Activated CD8-positive, alpha-beta T cell treated with anti-CD3 and anti-CD28 coated beads for 36 hours (primary cell): ENCODE results near the gene CIDEB. TPM values are rescaled to one million over a fixed set of nuclear protein-coding genes. Genes with fewer than 3 reads are reported as not detected.

Source experiments
- ATAC-seq: fragments of 200-7000 bp; cut with Tn5 transposase; one replicate; pipeline ENCODE4 v1.10.0; 2021; ENCODE audit warnings: mild to moderate bottlenecking, moderate library complexity
- CTCF ChIA-PET: fragments of 350-600 bp; sonication (Branson Sonifier 250); formaldehyde crosslinking; loops from one replicate; lab custom pipeline; 2021; ENCODE audit warnings: antibody characterized with exemption; lab: Charles Lee
- POLR2A ChIA-PET: fragments of 350-600 bp; sonication (Branson Sonifier 250); formaldehyde crosslinking; loops from one replicate; lab custom pipeline; 2021; ENCODE audit warnings: antibody characterized with exemption; lab: Charles Lee
- DNase-seq: peaks from one replicate; pipeline ENCODE4 v3.0.0-alpha.2; 2020
- H3K27ac Mint-ChIP-seq: one replicate; pipeline ENCODE4 v1.8.0; 2021; ENCODE audit warnings: mild to moderate bottlenecking, mixed read lengths
- H3K27me3 Mint-ChIP-seq: one replicate; pipeline ENCODE4 v1.8.0; 2021; ENCODE audit warnings: mixed read lengths
- H3K36me3 Mint-ChIP-seq: one replicate; pipeline ENCODE4 v1.8.0; 2021; ENCODE audit warnings: low read depth, mixed read lengths
- H3K4me1 Mint-ChIP-seq: one replicate; pipeline ENCODE4 v1.8.0; 2021; ENCODE audit warnings: low read depth, mixed read lengths
- H3K4me3 Mint-ChIP-seq: one replicate; pipeline ENCODE4 v1.8.0; 2021; ENCODE audit warnings: mild to moderate bottlenecking, moderate library complexity, mixed read lengths
- H3K9me3 Mint-ChIP-seq: one replicate; pipeline ENCODE4 v1.8.0; 2021; ENCODE audit warnings: mixed read lengths
- intact Hi-C: fragments of 100-400 bp; cut with micrococcal nuclease; formaldehyde crosslinking; loops from one replicate; pipeline ENCODE4 v1.10.0; 2022
- total RNA-seq, 2 experiments: library from RNA; stranded (reverse); gene quantifications; one replicate each; pipeline ENCODE4 v1.2.3, GENCODE V29; 2021
- TF ChIP-seq, protein P1 (sequence below): fragments of 200-600 bp; IDR thresholded peaks from one replicate; pipeline ENCODE4 v1.8.0; 2022; ENCODE audit warnings: antibody characterized with exemption, mild to moderate bottlenecking

CIDEB gene
- total RNA-seq, 2 experiments from 2014 or later = 12.1 to 13.6 TPM

- no peaks in the 10 kb centered on the region for H3K27me3 Mint-ChIP-seq
- ATAC-seq (no peak), DNase-seq (no peak)
- no peaks in the 10 kb centered on the region for H3K9me3 Mint-ChIP-seq
- H3K36me3 Mint-ChIP-seq = peaks cover 21% of the 10 kb centered on the region
- TF ChIP-seq, protein P1, sequence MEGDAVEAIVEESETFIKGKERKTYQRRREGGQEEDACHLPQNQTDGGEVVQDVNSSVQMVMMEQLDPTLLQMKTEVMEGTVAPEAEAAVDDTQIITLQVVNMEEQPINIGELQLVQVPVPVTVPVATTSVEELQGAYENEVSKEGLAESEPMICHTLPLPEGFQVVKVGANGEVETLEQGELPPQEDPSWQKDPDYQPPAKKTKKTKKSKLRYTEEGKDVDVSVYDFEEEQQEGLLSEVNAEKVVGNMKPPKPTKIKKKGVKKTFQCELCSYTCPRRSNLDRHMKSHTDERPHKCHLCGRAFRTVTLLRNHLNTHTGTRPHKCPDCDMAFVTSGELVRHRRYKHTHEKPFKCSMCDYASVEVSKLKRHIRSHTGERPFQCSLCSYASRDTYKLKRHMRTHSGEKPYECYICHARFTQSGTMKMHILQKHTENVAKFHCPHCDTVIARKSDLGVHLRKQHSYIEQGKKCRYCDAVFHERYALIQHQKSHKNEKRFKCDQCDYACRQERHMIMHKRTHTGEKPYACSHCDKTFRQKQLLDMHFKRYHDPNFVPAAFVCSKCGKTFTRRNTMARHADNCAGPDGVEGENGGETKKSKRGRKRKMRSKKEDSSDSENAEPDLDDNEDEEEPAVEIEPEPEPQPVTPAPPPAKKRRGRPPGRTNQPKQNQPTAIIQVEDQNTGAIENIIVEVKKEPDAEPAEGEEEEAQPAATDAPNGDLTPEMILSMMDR = no peak
- no peak overlapping the region for H3K27ac Mint-ChIP-seq
- intact Hi-C loops = no loop called here
- CTCF ChIA-PET = interaction anchor here (5.4 kb wide), 2 partner anchors 26 to 30 kb away, joined by 46 to 66 read pairs; partner anchors contain the start of genes DHRS1, NOP9 and TINF2
- peaks cover 24% of the 10 kb centered on the region for H3K4me1 Mint-ChIP-seq
- no peak overlapping the region for H3K4me3 Mint-ChIP-seq
- POLR2A ChIA-PET = interaction anchor here (1.3 to 4.7 kb wide), 3 partner anchors 12 to 55 kb away, joined by 3 to 21 read pairs (median 3); partner anchors contain the start of gene CHMP4A
Observed at GRCh38 chr14:24268225-24268624, 39.6 kb downstream of the CIDEB start.

- Mint-ChIP-seq H3K9me3 (no peaks in the 10 kb centered on the region), H3K27me3 (no peaks in the 10 kb centered on the region), H3K4me1 (peaks cover 17% of the 10 kb centered on the region), H3K36me3 (peaks cover 17% of the 10 kb centered on the region), H3K4me3 (no peak overlapping the region), H3K27ac (no peak overlapping the region)
- DNase-seq (no peak), ATAC-seq (no peak)
- CTCF ChIA-PET = interaction anchor here (2.7 to 5.4 kb wide), 3 partner anchors 25 to 41 kb away, joined by 8 to 66 read pairs (median 46); partner anchors contain the start of genes CIDEB, DHRS1, NOP9 and TINF2
- POLR2A ChIA-PET = interaction anchor here (1.1 to 1.4 kb wide), 3 partner anchors 16 to 54 kb away, joined by 3 read pairs; partner anchors contain the start of gene CHMP4A
- intact Hi-C loops = no loop called here
- TF ChIP-seq, protein P1 = no peak
Observed at GRCh38 chr14:24267516-24267915, 40.3 kb downstream of the CIDEB start.

DNA sequence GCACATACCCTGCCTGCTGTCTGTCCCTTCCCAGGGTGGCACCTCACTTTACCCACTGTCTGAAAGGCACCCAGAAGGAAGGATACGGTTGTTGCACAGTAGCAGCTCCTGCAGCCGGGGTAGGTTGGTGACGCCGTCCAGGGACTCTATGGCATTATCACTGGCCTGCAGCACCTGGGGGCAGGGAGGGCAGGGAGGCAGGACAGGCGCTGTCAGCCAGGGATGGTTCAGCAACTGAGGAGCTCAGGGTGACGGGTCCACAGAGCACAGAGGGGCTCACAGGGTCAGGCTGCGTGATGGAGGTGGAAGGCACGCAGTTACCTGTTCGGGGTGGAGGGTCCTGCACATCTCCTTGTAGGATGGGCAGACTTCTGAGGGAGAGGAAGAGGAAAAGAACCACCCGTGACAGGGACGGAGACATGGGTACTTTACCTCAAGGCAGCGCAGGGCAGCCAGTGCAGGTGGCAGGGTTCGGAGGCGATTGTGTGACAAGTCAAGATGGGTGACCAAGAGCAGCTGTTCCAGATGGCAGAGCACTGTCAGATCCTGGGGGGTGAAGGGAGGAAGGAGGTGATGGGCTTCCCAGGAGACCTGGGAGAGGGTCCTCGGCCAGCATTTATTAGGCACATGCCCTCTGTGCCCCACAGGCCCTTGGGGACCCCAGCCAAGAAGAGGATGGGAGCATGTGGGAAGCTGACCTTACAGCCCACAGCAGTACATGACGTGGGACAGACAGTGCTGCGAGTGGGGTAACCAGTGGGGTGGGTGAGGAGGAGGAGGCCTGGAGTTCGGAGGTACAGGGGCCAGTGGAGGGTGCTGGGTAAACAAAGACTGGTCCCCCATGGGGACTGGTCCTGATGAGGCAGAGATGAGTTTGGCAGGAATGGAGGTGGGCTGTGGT is 41.2 kb downstream of the CIDEB start:
- DNase-seq (no peak), ATAC-seq (no peak)
- TF ChIP-seq, protein P1 = no peak
- peaks cover 8% of the 10 kb centered on the region for H3K4me1 Mint-ChIP-seq
- H3K27ac Mint-ChIP-seq = no peak overlapping the region
- ChIA-PET POLR2A (interaction anchor here (1.1 to 1.6 kb wide), 3 partner anchors 11 to 15 kb away, joined by 3 to 4 read pairs (median 3); no protein-coding TSS in a partner anchor), CTCF (interaction anchor here (1.2 to 2.7 kb wide), 2 partner anchors 34 to 42 kb away, joined by 3 to 8 read pairs; partner anchors contain the start of gene CIDEB)
- H3K4me3 Mint-ChIP-seq = no peak overlapping the region
- H3K27me3 Mint-ChIP-seq = no peaks in the 10 kb centered on the region
- intact Hi-C loops = no loop called here
- H3K9me3 Mint-ChIP-seq = no peaks in the 10 kb centered on the region
- H3K36me3 Mint-ChIP-seq = peaks cover 11% of the 10 kb centered on the region

DNA sequence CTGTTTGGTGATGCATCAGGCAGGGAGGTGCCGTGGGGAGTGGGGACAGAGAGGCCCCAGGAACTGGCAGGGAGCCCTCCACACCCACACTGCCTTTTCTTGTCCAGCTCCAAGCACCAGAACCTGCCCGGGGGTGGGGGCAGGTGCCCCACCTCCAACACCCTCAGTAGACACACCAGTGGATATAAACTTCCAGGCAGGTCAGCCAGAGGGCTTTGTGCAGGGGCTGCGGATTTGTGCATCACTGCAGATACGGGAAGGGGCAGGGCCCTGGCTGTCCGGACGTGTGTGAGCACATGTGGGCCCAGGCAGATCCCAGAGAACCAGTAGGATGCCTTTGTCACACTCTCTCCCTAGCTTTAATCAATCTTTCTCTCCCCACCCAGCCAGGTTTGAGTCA is 43.5 kb downstream of the CIDEB start:
- Mint-ChIP-seq H3K4me1 (no peaks in the 10 kb centered on the region), H3K27me3 (no peaks in the 10 kb centered on the region), H3K4me3 (no peak overlapping the region), H3K9me3 (no peaks in the 10 kb centered on the region), H3K27ac (no peak overlapping the region), H3K36me3 (peaks cover 11% of the 10 kb centered on the region)
- POLR2A ChIA-PET = interaction anchor here (1.4 kb wide), 1 partner anchor 27 kb away, joined by 3 read pairs; no protein-coding TSS in a partner anchor
- TF ChIP-seq, protein P1 = no peak
- CTCF ChIA-PET = interaction anchor here (1.1 to 1.4 kb wide), 3 partner anchors 16 to 32 kb away, joined by 3 to 5 read pairs (median 4); no protein-coding TSS in a partner anchor
- no peak for DNase-seq
- ATAC-seq = no peak
- intact Hi-C loops = no loop called here
